Stimulated activated CD4-positive, alpha-beta T cell treated with anti-CD3 and anti-CD28 coated beads, TNF-alpha, amount 100 ng/mL, for 4 hours (primary cell): ENCODE results near the gene REPIN1.

Experiments used
- DNase-seq, 3 experiments: peaks; one replicate each; pipeline ENCODE4 v3.0.0-alpha.2; 2020; ENCODE audit warnings: low read depth in 3 of 3

REPIN1 gene

DNA sequence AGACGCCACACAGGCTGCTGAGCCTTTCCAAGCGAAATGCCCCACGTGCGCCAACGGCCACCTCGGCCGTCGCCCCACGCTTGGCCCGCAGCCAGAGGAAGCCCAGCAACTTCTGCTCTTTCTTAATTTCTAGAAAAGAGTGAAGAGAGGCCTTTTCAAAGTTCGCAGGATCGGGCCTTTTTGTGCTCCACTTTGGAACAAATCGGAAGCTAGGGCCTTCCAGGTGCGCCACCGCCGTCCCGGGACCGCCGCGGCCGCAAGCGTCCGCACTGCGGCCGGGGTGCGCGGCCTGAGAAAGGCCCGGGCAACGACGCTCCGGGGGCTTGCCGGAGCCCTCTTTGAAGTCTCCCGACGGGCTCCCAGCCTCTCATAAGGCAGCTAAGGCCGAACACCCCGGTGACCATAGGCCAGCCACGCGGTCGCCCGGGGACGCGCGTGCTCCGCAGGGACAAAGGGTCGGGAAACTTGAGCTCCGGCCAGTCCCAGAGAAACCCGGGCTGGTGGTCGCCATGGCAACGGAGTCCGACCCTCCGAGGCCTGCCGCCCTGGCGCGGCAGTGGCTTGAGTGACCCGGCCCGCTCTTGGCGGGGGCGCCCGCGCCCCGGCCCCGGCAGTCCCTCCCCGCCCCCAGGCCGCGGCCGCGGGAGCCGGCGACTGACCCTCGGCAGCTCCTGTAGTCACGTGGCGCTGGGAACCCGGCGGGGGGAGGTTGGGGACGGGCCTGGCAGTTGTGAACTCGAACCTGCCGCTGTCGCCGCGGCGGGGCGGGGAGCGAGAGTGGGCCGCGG is at the start of gene REPIN1:
REPIN1 (plus strand) TSS at position 727 of the 788 bp plus-strand sequence. CDS start 890 bp downstream, outside the sequence.
- peak; percentile 58 to 76 (median 63) for DNase-seq

GRCh38 chr7:150321788-150322113 is 46.9 kb upstream of the REPIN1 start:
- no peak for DNase-seq

- peak in 1 of 3 experiments; percentile 45 for DNase-seq
These were observed 46.3 kb upstream of the REPIN1 start for GRCh38 chr7:150322114-150322832.

- peak; percentile 37 to 49 (median 44) for DNase-seq
These were observed 45.6 kb upstream of the REPIN1 start, which contains the start of the genes ACTR3C and LRRC61 for GRCh38 chr7:150322833-150323681. ACTR3C (minus strand) TSS chr7:150323545; CDS start chr7:150295296, 28,249 bp downstream. LRRC61 (plus strand) TSS chr7:150323355; CDS start chr7:150336862, 13,507 bp downstream.

- DNase-seq = no peak
These were observed 44.8 kb upstream of the REPIN1 start for GRCh38 chr7:150323682-150324372.

DNA sequence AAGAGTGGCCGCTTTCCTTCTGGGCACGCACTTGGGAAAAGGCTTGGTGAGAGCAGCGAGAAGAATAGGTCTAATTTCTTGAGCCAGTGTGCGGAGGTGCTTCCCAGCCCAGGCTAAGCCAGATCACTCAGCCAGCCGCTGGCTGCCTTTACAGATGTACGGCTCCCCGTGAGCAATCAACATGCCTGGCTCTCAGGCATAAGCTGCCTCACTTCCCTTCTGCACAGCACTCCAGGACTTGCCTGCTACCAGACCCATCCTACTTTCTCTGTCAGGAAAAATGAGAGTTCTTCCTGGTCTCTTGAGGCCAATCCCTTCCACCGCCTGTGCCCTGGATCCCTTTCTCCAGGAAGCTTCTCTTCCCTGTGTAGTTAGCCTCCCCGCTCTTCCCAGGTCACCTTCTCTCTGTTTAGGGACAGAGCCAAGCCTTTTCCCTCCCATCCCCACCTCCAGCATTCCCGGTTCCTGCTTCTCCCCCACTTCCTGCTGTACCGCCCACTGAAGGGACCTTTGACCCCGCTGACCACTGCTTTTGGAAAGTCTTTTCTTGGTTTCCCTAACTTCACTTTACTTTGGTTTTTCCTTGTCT is 44.2 kb upstream of the REPIN1 start:
- no peak for DNase-seq

DNA sequence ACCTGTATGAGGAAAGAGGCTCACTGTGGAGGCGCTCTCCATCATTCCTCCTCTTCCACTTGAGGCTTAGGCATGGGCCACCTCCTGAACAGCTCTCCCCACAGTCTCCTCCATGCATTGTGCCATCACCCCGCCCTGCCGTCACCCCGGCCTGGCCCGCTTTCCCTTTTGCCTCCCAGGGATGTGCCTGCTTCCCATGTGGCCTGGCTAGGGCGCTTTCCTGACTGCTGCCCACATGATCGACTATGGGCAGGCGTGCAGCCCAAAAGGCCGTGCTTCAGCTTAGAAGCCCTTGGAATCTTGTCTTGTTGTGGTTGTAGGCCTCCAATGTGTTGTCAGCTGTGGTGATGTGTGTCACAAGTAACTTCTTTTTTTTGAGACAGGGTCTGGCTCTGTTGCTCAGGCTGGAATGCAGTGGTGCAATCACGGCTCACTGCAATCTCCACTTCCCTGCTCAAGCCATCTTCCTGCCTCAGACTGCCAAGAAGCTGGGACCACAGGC is 43.5 kb upstream of the REPIN1 start:
- no peak for DNase-seq

GRCh38 chr7:150325901-150326300 is 42.7 kb upstream of the REPIN1 start:
- DNase-seq = no peak

DNA sequence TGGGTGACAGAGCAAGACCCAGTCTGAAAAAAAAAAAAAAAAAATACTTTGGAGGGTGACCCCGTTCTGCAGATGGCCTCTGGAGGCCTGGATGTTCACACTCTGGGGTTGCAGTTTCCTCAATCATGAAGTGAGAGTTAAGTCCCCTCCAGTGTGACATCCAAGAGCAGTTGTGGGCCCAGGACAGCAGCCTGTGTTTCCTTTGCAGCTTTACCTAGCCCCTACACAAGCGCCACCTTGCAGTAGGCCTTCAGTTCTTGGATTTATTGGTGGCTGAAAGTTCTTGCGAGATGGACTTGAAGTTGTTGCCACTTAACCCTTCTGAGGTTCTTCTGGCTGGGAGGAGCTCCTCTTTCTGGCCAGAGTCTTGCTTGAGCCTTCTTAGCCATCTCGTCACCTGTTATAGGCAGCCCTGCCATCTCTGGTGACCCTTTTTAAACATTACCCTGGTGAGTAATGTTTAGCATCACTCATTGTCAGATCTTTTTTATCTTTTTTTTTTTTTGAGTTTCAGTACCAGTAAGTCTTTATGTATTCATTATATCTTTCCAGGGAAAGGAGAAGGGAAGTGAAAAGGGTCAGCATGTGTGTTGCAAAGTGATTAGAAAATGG is 41.9 kb upstream of the REPIN1 start:
- DNase-seq = no peak

DNA sequence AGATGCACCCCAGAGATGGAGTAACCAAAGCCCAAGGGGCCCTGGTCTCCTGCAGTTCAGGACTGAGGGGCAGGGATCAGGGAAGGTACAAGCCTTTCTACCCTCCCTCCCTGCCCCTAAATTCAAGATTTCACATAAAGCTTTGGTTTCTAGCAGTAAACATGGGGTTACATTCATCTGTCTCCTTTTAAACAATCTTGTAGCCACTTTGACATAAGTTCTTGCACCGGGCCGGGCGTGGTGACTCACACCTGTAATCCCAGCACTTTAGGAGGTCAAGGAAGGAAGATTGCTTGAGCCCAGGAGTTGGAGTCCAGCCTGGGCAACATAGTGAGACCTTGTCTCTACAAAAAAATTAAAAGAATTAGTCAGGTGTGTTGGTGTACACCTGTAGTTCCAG is 41.3 kb upstream of the REPIN1 start:
- DNase-seq = no peak

DNA sequence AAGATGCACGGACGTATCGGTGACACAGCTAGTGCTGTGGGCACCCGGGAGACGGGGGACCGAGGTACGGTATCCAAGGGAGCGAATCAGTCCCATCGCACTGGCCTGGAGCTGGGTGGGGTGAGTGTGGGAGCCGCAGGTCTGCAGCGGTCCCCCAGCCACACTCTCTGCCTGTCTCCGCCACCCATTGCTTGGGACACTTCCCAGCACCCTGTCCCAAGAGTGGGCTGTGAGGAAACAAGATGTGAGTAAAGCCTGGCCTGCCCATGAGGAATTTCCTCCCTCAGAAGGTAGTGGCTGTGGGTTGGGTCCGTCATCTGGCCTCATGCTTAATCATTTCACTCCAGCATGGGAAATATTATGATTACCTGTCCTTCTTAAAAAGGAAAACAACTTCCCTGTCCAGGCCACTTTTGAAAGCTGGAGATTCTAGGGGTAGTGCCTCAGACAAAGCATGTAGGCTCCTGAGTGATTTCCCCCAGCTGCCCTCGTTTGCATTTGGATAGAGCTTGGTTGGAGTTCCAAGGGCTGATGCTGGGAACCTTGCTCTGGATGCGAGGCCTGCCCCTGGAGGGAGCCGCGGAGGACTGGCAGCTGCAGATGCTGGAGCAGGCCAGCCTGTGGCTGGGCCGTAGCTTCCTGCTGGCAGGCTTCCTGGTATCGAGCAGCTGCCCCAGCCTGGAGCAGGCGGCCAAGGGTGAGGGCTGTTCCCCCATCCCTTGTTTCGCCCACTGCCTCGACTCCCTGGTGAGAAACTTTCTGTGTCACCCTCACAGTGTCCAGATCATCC is 39.1 kb upstream of the REPIN1 start:
- no peak for DNase-seq

DNA sequence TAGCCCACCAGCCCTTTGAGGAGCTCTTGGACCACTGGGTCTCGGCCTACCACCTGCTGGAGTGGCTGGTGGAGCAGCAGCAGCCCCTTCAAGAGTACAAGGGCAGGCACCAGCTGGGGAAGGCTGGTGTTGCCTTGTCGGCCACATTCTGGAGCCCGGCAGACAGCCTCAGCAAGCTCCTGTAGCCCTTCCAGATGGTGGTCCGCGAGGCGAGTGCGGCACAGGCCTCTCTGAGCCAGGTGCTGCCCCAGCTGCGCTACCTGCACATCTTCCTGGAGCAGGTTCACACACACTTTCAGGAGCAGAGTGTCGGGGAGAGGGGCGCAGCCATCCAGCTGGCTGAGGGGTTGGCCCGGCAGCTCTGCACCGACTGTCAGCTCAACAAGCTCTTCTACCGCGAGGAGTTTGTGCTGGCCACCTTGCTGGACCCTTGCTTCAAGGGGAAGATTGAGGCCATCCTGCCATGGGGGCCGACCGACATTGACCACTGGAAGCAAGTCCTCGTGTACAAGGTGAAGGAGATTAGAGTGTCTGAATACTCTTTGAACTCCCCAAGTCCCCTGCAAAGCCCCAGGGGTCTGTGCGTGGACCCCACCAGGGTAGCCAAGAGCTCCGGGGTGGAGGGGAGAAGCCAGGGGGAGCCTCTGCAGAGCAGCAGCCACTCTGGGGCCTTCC is 38.3 kb upstream of the REPIN1 start:
- no peak for DNase-seq

DNA sequence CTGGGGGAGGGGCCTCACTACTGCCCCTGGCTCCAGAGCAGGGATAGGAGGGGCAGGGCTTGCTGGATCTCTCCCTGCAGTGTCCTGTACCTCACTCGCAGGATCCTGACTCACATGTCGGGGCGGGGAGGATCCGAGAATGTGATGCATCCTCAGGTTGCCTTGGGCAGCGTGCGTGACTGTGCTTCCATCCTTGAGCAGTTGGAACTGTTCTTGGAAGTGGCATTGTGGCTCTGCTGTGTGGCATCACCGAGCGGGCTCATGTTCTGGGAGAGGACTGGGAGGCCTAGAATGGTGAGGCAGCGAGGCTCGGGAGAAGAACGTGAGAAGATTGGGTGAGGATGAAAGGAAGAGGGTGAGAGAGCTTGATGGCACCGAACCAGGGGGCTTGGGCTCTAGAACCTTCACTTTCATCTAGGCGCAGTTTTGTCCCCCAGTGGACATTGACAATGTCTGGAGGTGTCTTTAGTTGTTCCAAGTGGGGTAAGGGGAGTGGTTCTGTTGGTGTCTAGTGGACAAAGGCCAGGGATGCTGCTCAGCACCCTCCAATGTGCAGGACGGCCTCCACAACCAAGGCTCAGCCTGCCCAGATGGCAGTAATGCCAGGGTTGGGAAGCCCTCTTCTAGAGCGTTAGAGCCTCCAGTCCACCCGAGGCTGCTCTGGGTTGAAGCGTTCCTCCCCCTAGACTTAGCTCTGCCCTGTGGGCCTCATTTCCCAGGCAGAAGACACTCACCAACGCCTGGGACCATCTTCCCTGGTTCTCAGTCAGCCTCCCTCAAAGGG is 35.6 kb upstream of the REPIN1 start:
- no peak for DNase-seq

GRCh38 chr7:150333659-150334058 is 35.0 kb upstream of the REPIN1 start:
- no peak for DNase-seq

- DNase-seq = no peak
These were observed 34.5 kb upstream of the REPIN1 start for GRCh38 chr7:150334108-150334507.

DNA sequence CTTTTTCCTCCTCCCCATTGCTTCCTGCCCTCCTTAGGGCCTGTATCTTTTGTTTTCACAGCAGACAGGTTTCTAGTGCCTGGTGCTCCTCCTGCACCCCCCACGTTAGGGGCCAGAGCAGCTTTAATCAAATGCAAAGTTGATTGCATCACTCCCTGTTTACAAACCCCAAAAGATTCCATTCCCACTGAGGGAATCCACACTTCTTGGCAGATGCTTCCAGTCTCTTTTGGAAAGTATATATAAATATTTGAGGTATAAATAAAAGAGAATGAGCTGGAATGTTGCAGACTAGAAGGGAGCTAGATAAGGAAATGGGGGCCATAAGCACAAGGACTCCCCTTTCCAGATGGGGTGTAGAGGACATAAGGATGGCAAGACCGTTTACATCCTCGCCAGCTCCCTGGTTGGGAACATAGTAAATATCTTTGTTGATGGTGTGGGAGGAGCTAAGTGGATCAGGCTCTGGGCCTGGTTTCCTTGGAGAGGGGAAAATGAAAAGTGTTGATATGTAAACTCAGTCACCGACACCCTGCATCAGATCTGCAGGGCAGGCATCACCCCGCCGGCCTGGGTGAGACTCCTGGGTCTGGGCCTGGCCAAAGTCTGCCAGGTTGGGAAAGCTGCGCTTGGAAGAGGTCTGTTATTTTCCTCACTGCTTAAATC is 33.4 kb upstream of the REPIN1 start:
- no peak for DNase-seq

DNA sequence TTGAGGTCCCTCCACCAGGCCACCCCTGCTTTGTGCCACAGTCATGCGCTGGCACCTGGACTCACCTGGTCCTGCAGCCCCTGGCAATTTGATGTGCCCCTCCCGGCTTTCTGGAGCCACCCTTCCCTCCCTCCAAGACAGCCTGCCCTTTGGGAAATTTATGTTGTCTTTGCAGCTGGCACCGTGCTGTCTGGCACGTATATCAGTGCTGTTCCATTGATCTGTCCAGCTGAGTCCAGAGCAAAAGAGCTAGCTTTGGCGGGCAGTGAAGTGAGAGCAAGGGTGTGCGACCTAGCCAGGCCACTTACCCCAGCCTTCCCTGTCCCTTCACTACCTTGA is 32.9 kb upstream of the REPIN1 start:
- DNase-seq = no peak

GRCh38 chr7:150336746-150337145 is 31.9 kb upstream of the REPIN1 start:
- DNase-seq = no peak
